ENCODE results near the gene TTC33. TPM values are rescaled to one million over a fixed set of nuclear protein-coding genes. Genes with fewer than 3 reads are reported as not detected.

TTC33 gene
- total and polyA plus RNA-seq, 2 donors (not counting 1 experiment from before 2014, with no cell fraction given), result 2.1 to 15.8 TPM

- DNase-seq (no peak), ATAC-seq (ENCODE audit: low read depth) (no peak)
- H3K27me3 Mint-ChIP-seq, result no peaks in the 10 kb centered on the region
- no peaks in the 10 kb centered on the region for H3K36me3 ChIP-seq (replicated peaks in 1 of 2; ENCODE audit: control extremely low read depth in 1 of 2, control insufficient read depth in 1 of 2, extremely low read depth in 1 of 2, insufficient read depth in 2 of 2, low read length in 1 of 2)
- no peak overlapping the region for H3K27ac Mint-ChIP-seq
- peaks cover 0 to 2% (median 0%) of the 10 kb centered on the region in 3 donors for H3K9me3 ChIP-seq (ENCODE audit: control extremely low read depth in 1 of 3, control insufficient read depth in 2 of 3, insufficient read depth in 1 of 3, low read length in 2 of 3)
- H3K9me3 Mint-ChIP-seq (ENCODE audit: insufficient read depth), result no peaks in the 10 kb centered on the region
- no peak overlapping the region for H3K4me3 Mint-ChIP-seq
- peaks cover 17 to 24% of the 10 kb centered on the region in 2 donors for H3K4me1 ChIP-seq (ENCODE audit: control insufficient read depth in 2 of 2, insufficient read depth in 2 of 2, low read length in 2 of 2)
- no peak overlapping the region for H3K4me3 ChIP-seq (ENCODE audit: control extremely low read depth in 1 of 5, extremely low read depth in 1 of 5, insufficient read depth in 1 of 5, low read depth in 2 of 5, low read length in 4 of 5)
- ChIA-PET POLR2A (no interaction called here), CTCF (no interaction called here)
- no peaks in the 10 kb centered on the region for H4K20me1 ChIP-seq (ENCODE audit: control insufficient read depth, insufficient read depth, low read length, poor library complexity, severe bottlenecking)
- intact Hi-C loops (cut with micrococcal nuclease), result loop anchor here (5.0 kb wide), 1 partner anchor 100 kb away; no protein-coding TSS in a partner anchor
- H3K4me1 Mint-ChIP-seq, result peaks cover 28% of the 10 kb centered on the region
- TF ChIP-seq, protein P1, sequence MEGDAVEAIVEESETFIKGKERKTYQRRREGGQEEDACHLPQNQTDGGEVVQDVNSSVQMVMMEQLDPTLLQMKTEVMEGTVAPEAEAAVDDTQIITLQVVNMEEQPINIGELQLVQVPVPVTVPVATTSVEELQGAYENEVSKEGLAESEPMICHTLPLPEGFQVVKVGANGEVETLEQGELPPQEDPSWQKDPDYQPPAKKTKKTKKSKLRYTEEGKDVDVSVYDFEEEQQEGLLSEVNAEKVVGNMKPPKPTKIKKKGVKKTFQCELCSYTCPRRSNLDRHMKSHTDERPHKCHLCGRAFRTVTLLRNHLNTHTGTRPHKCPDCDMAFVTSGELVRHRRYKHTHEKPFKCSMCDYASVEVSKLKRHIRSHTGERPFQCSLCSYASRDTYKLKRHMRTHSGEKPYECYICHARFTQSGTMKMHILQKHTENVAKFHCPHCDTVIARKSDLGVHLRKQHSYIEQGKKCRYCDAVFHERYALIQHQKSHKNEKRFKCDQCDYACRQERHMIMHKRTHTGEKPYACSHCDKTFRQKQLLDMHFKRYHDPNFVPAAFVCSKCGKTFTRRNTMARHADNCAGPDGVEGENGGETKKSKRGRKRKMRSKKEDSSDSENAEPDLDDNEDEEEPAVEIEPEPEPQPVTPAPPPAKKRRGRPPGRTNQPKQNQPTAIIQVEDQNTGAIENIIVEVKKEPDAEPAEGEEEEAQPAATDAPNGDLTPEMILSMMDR (IDR thresholded peaks at IDR 0.05), result no peak
- TF ChIP-seq EZH2 (IDR thresholded peaks at IDR 0.05; ENCODE audit: borderline replicate concordance, insufficient read depth, low read depth, low read length, poor library complexity, severe bottlenecking), result no peak
- H3K79me2 ChIP-seq (ENCODE audit: control insufficient read depth, insufficient read depth, low read length), result no peaks in the 10 kb centered on the region
- no CpG with 5 or more reads among the region's 1 CpG for WGBS (ENCODE audit: insufficient coverage)
- no peak overlapping the region for H3K4me2 ChIP-seq (replicated peaks; ENCODE audit: low read depth, low read length, poor library complexity, severe bottlenecking)
- no peaks in the 10 kb centered on the region for H3K27me3 ChIP-seq (replicated peaks in 1 of 4; ENCODE audit: control extremely low read depth in 1 of 4, control insufficient read depth in 3 of 4, insufficient read depth in 4 of 4, low read length in 3 of 4)
- H2AFZ ChIP-seq (ENCODE audit: insufficient read depth, low read depth, low read length, poor library complexity, severe bottlenecking), result no peak overlapping the region
- no peak overlapping the region for H3K27ac ChIP-seq (ENCODE audit: low read length in 2 of 2)
- H3K9ac ChIP-seq (ENCODE audit: low read length), result no peak overlapping the region
Measured at GRCh38 chr5:40587376-40587775, 168.4 kb downstream of the TTC33 start.

- Histone ChIP-seq H3K9ac (ENCODE audit: low read length) (no peak overlapping the region), H4K20me1 (ENCODE audit: control insufficient read depth, insufficient read depth, low read length, poor library complexity, severe bottlenecking) (no peaks in the 10 kb centered on the region), H3K27ac (ENCODE audit: low read length in 2 of 2) (no peak overlapping the region), H2AFZ (ENCODE audit: insufficient read depth, low read depth, low read length, poor library complexity, severe bottlenecking) (no peak overlapping the region), H3K4me2 (replicated peaks; ENCODE audit: low read depth, low read length, poor library complexity, severe bottlenecking) (no peak overlapping the region), H3K36me3 (replicated peaks in 1 of 2; ENCODE audit: control extremely low read depth in 1 of 2, control insufficient read depth in 1 of 2, extremely low read depth in 1 of 2, insufficient read depth in 2 of 2, low read length in 1 of 2) (no peaks in the 10 kb centered on the region), H3K9me3 (ENCODE audit: control extremely low read depth in 1 of 3, control insufficient read depth in 2 of 3, insufficient read depth in 1 of 3, low read length in 2 of 3) (peaks cover 0 to 2% (median 0%) of the 10 kb centered on the region in 3 donors), H3K4me1 (ENCODE audit: control insufficient read depth in 2 of 2, insufficient read depth in 2 of 2, low read length in 2 of 2) (peaks cover 2 to 8% of the 10 kb centered on the region in 2 donors), H3K79me2 (ENCODE audit: control insufficient read depth, insufficient read depth, low read length) (no peaks in the 10 kb centered on the region), H3K4me3 (ENCODE audit: control extremely low read depth in 1 of 5, extremely low read depth in 1 of 5, insufficient read depth in 1 of 5, low read depth in 2 of 5, low read length in 4 of 5) (no peak overlapping the region), H3K27me3 (replicated peaks in 1 of 4; ENCODE audit: control extremely low read depth in 1 of 4, control insufficient read depth in 3 of 4, insufficient read depth in 4 of 4, low read length in 3 of 4) (no peaks in the 10 kb centered on the region)
- WGBS (ENCODE audit: insufficient coverage), result no CpG with 5 or more reads among the region's 5 CpGs
- intact Hi-C loops (cut with micrococcal nuclease), result loop anchor here (5.0 kb wide), 1 partner anchor 98 kb away; no protein-coding TSS in a partner anchor
- Mint-ChIP-seq H3K9me3 (ENCODE audit: insufficient read depth) (no peaks in the 10 kb centered on the region), H3K27ac (no peak overlapping the region), H3K4me3 (no peak overlapping the region), H3K4me1 (peaks cover 13% of the 10 kb centered on the region), H3K27me3 (no peaks in the 10 kb centered on the region)
- TF ChIP-seq, protein P1 (IDR thresholded peaks at IDR 0.05), result no peak
- no peak for TF ChIP-seq EZH2 (IDR thresholded peaks at IDR 0.05; ENCODE audit: borderline replicate concordance, insufficient read depth, low read depth, low read length, poor library complexity, severe bottlenecking)
- ChIA-PET CTCF (interaction anchor here (0.6 to 1.6 kb wide), 2 partner anchors 16 to 197 kb away, joined by 3 to 4 read pairs; no protein-coding TSS in a partner anchor), POLR2A (interaction anchor here (1.5 kb wide), 1 partner anchor 15 kb away, joined by 3 read pairs; no protein-coding TSS in a partner anchor)
- no peak for DNase-seq
- no peak for ATAC-seq (ENCODE audit: low read depth)
Measured at GRCh38 chr5:40585537-40586267, 170.1 kb downstream of the TTC33 start.
